COLO668 (cell line): ENCODE data around the gene HPCAL1.

Experiments used
- DNase-seq: peaks from one replicate; lab custom pipeline; 2025; ENCODE audit not compliant: unreplicated experiment; lab: John Stamatoyannopoulos, UW

Gene HPCAL1

DNA sequence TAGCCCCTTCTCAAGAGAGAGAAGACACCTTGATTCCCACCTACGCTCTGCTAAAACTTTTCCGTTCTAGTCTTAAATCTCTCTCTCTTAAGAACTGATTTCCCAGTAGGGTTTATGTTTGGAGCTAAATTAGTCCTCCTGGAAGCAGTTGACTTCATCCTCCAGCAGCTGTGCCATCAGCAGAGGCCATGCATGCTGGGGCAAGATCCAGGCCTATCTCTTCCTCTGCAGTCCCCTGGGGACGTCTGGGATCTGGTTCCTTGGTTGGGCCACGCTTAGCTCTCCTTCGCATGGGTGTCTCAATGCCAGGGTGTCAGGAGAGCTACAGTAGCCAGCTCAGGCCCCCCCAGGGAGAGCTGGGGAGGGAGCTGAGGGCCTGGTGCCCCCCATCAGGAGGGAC lies 49.7 kb downstream of the HPCAL1 start:
- no peak for DNase-seq

DNA sequence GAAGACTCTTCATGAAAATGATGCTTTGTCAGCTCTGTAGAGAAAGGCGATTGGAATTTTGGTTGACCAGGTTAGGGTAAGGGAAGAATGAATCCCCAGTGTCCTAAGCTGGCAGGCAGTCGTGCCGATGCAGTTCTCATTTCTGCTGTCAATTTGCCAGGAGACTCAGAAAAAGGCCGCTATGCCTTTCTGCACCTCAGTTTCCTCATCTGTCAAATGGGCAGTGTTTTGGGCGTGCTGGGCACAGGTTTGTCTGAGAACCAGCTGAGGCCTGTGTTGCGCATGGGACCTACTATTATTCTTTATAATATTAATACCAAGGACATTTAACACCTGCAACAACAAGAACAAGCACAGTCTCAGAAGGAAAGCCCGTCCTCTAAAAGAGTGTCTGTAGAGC lies 50.3 kb downstream of the HPCAL1 start:
- no peak for DNase-seq

DNA sequence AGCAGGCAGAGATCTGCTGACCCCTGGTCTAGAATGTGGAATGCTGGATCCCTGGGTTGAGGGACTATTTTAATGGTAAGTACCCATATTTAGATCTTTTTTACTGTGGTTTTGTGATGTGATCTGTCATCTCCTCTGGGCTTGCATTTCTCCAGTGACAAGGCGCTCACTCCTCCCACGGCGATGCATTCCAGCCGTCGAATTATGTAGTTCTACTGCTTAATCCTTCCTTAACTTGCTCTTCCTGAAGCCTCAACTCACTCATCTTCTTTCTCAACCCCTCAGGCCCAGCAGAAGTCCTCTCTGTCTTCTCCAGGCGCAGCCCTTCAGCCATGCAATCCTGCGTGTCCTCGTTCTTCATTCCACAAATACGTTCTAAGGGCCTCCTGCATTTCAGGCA lies 51.2 kb downstream of the HPCAL1 start:
- no peak for DNase-seq

DNA sequence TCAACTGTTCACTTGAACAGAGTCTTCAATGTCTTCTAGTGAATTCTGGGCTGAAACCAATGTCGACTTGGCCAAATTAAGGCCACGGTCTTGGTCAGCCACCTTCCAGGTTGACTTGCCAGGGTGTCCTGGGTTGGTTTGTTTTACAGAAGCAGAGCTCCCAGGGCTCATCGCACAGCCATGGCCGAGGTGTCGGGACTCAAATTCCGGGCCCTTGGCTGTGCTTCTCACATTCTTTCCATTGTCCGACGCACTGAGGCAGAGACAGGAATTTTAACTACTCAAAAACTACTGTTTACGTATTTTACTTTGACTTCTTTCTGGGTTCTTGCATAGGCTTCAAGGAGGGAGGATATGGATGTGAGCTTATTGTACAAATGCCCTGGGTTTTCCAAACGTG lies 51.7 kb downstream of the HPCAL1 start:
- no peak for DNase-seq

DNA sequence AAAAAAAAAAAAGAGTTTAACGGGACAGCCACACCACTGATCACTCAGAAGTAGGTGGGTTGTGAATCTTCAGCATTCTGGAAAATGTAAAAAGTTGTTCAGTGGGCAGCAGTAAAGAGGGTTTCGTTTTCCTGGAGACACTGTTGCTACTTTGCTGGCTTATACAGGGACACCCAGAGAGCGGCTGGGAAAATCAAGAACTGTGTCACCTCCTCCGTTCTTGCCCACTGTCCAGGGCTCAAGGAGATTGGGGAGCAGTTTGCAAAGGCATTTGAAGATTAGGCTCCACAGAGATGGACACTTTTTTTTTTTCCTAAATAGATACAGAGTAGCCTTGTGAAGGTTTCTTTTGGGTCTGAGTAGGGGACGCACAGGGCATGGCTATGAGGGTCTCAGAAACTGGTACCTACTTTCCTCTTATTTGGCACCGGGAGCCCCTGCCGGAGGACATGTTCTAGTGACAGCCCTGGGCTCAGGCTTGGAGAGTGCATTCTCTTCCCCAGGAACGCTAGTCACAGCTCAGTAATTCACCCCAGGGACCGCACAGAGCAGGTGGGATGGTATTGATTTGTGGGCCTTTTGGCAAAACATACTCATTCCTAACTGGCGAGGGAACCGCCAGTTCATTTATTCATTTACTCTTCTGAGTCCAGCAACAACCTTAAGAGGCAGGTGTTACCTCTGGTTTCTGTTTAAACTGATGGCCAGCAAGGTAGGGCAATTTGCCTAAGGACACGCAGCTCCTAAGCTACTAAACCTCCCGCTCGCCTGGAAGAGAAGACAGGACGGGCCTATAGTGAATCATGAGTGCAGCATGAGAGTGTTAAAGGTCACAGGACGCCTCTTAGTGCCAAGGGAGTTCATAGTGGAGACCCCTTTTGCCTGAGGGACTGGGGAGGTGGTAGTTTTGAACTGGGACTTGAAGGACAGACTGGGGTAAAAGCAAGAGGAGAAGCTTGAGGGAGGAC lies 53.1 kb downstream of the HPCAL1 start:
- DNase-seq: peak; percentile 84

DNA sequence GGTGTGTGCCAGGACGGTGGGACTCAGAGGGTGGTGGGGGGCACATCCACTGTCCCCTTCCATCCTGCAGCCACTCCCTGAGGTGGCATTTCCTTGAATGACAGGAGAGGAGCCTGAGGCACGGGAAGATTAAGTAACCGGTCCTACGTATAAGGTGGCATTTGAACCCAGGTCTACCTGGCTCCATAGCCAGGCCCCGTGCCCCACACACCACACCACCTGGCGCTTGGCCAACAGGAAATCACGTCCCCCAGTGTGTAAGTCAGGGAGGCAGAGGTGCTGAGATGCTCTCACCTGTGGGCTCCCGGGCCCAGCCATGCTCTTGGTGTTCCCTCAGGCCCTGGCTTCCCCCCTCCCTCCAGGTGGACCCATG lies 53.7 kb downstream of the HPCAL1 start:
- peak; percentile 89 for DNase-seq

DNA sequence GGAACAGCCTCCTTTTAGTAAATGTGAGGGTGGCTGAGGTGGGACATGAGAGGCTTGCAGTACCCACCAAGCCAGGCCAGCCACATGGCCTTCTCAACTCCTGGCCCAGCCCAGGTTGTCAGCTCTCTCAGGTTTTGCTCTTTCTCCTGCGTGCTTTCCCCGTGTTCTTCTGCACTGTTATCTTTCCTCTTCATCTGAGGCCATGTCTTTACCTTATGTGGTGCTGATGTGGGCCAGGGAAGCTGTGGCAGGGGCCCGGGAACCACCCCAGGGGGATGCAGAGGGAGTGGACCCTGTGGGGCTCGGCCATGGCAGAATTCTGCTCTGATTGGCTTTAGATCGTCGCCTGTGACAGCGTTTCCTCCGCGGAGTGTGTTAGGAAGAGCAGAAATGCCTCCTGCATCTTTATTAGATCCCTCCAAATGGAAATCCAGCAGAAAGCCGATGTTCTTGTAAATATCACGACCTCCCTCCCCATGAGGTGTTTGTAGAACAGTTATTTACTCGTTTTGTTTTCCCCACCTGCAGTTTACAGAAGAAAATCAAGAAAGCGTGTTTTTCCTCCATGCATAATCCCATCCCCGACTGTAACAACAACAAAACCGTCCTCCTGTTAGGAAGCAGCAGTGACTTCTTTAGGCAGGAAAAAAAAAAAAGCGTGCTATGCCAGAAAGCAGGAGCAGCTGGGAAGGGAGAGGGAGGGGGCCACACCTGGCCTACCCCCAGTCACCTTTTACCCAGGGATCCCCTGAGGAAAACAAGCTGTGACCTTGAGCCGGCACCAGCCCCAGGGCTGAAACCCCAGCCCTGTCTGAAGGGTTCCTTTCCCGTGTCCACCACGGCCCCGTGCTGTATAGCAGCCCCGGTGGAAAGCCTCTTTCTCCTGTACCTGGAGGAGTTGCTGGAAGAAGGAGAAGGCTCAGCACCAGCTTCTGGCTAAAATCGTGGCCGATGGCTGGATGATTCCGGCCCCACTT lies 54.8 kb downstream of the HPCAL1 start:
- DNase-seq: no peak

DNA sequence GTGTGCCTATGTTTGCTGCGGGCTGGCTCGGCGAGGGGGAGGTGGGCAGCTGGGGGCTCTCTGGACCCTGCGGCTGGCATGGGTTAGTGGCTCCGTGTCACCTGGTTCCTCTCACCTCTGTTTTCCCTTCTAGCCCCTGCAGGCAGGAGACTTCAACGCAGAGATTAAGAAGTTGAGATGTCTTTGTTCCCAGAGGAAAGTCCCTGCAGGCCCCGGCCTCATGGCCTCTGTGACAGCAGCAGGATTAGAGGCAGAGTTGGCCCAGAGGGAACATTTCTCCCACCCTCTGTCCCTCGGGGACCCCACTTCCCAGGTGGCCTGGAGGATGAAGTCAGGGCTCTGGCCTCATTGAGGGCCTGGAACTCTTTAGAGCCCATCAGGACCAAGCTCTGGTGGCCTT lies 56.5 kb downstream of the HPCAL1 start:
- DNase-seq: no peak

DNA sequence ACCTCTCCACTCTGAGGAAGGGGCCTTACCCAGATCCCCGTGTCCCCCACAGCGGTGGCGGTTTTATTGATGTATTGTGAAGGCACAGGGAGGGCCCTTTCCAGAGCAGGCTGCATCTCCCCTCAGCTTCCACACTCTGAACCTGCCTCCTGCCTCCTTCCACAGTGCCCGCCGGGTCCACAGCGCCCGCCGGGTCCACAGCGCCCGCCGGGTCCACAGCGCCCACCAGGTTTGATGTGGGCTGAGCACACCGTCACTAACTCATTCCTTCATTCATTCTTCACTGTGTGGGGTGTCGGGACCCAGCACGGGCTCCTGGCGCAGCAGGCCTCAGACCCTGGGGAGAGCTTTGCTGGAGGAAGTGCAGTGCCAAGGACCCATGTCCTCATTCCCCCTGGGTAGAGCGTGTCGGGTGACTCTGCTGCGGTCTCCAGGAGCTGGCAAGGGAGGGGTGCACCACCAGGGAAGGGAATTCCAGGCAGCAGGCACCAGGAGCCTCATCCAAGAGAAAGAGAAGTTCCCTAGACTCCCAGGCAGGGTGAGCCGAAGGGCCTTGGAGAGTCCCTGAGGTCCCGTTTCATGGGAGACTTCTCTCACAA lies 57.1 kb downstream of the HPCAL1 start:
- DNase-seq: no peak

DNA sequence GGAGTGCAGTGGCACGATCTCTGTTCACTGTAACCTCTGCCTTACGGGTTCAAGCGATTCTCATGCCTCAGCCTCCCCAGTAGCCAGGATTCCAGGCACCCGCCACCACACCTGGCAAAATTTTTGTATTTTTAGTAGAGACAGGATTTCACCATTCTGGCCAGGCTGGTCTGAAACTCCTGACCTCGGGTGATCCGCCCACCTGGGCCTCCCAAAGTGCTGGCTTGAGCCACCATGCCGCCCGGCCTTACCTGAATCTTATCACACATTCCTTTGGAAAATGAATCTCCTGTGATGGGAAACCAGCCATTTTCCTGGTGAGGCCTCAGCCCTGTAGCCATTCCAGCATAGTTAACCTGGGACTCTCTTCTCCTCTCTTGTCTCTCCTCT lies 57.8 kb downstream of the HPCAL1 start:
- DNase-seq: no peak

DNA sequence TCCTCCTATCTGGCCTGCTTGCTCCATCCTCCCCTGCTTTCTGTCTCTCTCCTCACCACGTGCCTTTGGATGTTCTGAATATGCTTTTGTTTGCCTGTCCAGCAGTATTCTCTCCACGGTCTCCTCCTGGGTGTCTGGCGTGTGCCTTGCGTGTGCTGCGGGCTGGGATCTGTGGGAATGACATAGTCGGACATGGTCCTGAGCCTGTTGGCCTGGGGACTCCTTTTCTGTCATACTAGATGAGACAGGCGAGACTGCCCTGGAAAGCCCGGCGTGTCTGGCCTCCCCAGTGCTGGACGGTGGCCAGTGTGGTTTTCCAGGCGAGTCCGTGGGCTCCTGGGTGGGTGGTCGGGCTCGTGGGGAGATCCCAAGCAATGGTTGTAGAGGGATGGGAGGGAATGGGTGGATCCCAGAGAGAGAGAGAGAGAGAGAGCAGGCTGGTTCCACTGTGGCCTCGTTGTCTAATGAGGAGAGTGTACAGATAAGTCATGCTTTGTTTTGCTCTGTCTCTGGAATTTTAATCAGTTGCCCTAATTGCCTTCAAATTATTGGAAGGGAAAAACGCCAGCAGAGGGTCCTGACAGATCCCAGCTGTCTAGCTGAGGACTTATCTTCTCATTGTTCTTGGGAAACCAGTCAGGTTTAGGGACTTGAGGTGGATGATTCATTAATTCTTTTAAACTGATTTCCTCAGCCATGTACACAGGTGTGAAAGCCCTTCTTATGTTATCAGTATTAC lies 58.3 kb downstream of the HPCAL1 start:
- no peak for DNase-seq

DNA sequence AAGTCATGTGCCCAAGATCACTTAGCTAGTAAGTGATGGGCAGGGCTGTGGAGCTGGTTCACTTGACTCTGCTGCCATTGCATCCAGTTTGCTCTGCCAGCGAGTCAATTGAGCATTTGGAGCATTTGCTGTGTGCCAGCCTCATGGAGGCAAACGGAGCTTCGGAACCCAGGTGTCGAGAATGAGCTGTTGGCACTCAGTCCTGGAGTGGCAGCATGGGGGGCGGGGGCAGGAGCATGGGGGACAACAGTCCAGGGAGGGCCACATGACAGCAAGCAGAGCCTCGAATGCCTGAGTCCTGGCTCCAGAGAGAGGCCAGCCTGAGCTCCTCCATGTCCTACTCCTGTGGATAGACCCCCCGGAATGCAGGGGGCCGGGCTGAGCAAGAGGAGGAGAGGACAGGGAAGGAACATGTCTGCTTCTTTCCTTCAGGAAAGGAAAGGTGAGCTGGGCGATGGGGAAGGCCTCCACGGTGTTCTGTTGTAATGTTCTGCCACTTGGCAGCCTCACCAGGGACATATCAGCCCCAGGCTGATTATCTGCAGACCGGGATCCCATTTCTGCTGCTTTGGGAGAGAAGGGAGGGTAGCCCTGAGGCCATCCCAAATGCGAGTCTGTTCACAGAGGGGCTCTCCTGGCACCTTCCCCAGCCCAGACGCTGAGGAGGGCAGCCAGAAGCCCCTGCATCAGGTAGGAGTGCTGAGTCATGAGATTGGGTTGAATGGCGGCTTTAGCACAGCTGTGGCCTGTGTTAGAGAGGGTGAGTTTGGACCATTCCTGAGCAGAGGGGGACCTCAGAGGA lies 59.6 kb downstream of the HPCAL1 start:
- no peak for DNase-seq

DNA sequence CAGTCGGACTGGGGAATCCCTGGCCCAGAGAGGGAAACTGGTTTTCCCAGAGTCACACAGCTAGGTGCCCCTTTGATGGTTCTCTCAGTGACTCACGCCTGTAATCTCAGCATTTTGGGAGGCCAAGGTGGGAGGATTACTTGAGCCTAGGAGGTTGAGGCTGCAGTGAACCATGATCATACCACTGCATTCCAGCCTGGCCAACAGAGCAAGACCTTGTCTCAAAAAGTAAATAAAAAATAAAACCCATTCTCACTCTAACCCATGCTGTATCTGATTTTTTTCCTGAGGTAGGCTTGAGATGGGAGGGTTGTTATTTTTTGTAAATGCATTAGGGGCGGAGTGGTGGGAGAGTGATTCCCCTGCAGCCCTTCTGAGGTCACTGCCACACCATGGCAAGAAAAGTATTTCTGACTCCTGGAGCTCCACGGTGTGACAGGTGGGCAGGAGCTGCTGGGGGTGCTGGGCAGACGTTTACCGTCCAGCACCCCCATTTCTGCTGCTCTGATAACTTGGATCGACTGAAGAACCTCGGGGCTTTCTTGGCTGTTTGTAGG lies 60.3 kb downstream of the HPCAL1 start:
- no peak for DNase-seq

DNA sequence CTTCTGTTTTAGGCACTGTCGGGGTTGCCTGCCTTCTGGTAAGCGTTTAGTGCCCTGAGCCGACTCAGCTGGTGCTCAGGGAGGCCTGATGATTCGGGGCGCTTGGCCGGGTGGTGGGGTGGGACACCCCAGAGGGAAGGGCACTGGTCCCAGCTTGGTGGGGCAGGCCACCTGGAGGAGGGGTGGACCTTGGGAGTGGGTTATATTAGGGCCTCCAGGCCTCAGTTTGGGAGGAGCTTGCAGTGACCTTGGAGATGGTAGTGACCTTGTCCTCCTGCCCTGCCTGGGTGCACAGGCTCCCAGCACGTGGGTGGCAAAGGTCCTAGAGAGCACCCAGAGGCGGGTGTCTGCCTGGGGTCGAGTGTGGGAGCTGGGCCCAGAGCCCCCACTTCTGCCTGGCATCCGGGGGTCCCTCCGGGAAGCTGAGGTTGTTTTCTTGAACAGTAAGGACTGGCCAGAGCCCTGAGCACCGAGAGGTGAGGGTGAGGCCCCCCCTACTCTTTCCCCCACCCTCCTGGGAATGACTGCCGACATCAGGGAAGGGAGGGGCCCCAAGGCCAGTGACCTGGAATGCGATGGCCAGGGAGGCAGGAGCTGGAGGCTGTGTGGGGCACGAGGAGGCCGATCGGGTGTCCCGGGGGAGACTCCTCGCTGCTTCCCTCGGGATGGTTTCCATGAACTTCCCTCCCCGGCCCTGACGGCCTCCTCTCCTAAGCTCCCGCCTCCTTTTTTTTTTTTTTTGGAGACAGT lies 61.3 kb downstream of the HPCAL1 start:
- DNase-seq: no peak

DNA sequence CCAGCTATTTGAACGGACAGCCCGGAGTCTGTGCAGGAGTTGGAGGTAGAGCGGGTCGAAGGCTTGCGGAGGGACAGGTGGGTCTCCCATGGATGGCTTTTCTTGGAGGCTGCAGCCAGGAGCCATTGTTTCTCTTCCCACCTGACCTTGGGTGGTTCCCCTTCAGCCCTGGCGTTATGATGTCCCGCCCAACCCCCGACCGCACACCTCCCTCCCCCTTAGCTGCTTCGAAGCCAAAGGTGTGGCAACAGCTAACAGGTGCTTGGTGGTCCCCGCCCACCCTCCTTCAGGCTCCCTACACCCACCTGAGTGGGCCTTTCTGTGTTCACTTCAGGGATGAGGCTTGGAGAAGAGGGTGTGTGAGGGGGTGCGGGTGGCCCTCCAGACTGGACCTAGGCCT lies 62.7 kb downstream of the HPCAL1 start:
- no peak for DNase-seq

DNA sequence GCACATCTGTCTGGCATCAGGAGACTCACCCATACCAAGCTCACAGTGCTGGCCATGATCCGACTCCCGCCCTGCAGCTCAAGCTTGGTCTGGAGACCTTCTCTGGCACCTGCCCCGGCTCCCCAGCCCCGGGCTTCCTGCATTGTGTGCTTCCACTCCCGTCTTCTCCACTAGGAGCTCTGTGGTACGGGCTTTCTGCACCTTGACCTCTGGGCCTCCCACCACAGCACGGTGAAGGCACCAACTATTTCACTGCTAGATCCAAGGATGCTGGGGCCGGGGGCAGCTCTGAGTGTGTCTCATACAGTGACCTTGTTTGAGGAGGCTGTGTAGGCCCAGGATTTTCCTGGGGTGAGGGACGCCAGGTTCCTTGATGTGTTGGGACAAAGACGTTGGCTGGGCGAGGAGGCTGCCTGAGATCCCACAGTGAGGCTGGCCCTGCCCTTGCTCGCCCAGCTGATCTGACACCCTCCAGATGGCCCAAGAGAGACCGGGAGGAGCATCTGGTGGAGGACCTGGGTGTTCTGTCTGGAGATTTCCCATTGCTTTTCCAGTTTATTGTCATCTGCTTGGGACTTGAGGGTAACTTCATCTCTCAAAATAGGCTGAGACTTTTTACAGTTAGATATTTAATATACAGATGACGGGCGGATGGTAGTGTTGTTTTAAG lies 64.0 kb downstream of the HPCAL1 start:
- DNase-seq: no peak

DNA sequence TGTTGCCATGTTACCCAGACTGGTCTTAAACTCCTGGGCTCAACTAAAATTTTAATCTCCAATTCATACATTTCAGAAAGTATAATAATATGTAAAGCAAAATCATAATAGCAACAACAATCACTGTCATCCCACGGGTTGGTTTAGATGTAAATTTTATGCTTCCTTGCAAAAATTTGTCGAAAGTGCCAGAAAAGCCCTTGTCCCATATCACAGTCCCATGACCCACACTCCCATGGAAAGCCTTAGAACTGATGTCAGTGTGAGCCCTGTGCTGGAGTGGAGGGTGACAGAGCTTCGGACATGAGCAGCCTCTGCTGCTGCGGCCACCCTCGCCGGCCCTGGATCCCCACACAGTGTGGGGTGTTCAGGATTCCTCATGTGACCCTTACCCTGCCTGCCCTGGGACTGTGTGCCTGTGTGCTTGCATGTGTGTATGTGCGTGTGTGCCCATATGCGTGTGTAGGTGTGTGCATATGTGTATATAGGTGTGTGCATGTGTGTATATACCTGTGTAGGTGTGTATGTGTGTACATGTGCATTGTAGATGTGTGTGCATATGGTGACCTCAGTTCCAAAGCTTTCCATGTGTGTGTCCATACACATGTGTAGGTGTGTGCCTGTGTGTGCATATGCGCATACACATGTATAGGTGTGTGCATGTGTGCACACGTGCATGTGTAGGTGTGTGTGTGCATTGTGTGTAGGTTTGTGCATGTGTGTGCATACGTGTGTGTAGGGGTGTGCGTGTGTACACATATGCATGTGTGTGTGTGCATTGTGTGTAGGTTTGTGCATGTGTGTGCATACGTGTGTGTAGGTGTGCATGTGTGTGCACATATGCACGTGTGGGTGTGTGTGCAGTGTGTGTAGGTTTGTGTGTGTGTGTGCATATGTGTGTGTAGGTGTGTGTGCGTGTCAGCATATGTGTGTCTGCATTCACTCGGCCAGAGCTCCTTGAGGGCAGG lies 65.1 kb downstream of the HPCAL1 start:
- DNase-seq: no peak
